ENCODE data around the gene DAB1.

The DAB1 gene

DNA sequence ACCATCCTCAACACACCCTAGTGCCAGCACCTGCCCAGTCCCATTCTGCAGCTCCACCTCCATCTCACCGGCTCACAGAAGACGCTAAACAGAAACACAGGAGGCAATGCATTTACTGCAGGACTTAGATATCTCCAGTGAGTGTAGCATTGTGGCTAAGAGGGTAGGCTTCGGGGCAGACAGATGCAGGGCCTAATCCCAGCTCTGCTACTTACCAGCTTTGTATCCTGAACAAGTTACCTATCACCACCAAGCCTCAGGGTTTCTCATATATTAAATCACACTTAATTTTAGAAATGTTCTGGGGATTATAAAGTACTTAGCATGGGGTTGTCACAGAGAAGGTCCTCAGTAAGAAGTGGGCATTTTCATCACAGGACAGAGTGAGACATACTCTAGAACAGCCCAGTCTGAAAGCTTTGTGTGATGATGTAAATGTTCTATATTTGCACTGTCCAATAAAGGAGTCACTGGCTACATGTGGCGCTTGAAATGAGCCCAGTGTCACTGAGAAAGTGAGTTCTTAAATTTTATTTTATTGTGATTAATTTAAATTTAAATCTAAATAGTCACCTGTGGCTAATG lies 308.7 kb downstream of the DAB1 start:
- Histone ChIP-seq H3K4me3 (replicated peaks; ENCODE audit: low read depth, low read length) (no peak overlapping the region), H3K27me3 (replicated peaks; ENCODE audit: control insufficient read depth, insufficient read depth, low read length) (no peaks in the 10 kb centered on the region; the same call in none of the 2 replicates), H3K36me3 (ENCODE audit: control insufficient read depth, insufficient read depth, low read length) (no peaks in the 10 kb centered on the region)
- TF ChIP-seq CTCF (IDR thresholded peaks at IDR 0.05; ENCODE audit: insufficient read depth, low read length, poor library complexity, severe bottlenecking): no peak
- DNase-seq (ENCODE audit: extremely low read depth, insufficient read length): no peak

DNA sequence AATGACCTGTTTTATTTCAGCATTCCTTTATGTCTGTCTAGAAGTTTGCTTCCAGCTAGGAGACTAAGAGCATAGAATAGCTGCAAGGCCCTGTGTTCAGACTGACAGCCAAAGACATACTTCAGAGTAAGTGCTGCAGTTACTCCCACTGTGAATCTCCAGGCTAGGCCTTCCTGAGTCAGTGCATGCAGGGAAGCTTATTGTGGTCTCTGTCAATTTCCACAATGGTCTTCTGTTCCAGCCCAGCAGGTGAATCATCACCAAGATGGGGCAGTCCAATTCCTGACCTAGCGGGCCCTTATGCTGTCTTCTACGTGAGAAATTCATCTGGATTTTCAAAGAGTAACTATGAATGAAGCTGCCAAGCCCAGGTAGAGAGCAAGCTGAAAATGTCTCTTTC lies 311.7 kb downstream of the DAB1 start:
- Histone ChIP-seq H3K27me3 (replicated peaks; ENCODE audit: control insufficient read depth, insufficient read depth, low read length) (no peaks in the 10 kb centered on the region; the same call in 1 of the 2 replicates), H3K4me3 (replicated peaks; ENCODE audit: low read depth, low read length) (no peak overlapping the region), H3K36me3 (ENCODE audit: control insufficient read depth, insufficient read depth, low read length) (no peaks in the 10 kb centered on the region)
- TF ChIP-seq CTCF (IDR thresholded peaks at IDR 0.05; ENCODE audit: insufficient read depth, low read length, poor library complexity, severe bottlenecking): no peak
- no peak for DNase-seq (ENCODE audit: extremely low read depth, insufficient read length)

- no peak for TF ChIP-seq CTCF (IDR thresholded peaks at IDR 0.05; ENCODE audit: insufficient read depth, low read length, poor library complexity, severe bottlenecking)
- no peaks in the 10 kb centered on the region; the same call in 1 of the 2 replicates for H3K27me3 ChIP-seq (replicated peaks; ENCODE audit: control insufficient read depth, insufficient read depth, low read length)
- no peaks in the 10 kb centered on the region for H3K36me3 ChIP-seq (ENCODE audit: control insufficient read depth, insufficient read depth, low read length)
- DNase-seq (ENCODE audit: extremely low read depth, insufficient read length): no peak
- no peak overlapping the region for H3K4me3 ChIP-seq (replicated peaks; ENCODE audit: low read depth, low read length)
These were observed 312.7 kb downstream of the DAB1 start for GRCh38 chr1:57111175-57111574.

DNA sequence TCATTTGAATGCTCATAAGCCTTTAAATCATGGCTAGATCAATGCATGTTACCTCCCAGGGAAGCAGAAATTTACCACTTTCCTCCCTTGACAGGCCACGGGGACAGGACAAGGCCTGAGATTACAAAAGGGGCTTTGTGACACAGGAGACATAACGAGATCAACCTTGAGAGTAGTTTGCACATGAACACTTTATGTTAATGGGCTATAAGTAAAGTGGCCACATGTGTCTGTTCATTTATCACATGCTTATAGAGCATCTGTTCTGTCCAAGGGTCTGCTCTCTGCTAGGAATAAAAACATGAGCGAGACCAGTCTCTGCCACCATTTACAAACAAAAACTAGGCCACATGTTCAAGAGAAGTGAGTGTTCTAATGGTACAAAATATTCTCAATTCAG lies 314.0 kb downstream of the DAB1 start:
- Histone ChIP-seq H3K36me3 (ENCODE audit: control insufficient read depth, insufficient read depth, low read length) (no peaks in the 10 kb centered on the region), H3K4me3 (replicated peaks; ENCODE audit: low read depth, low read length) (no peak overlapping the region), H3K27me3 (replicated peaks; ENCODE audit: control insufficient read depth, insufficient read depth, low read length) (no peaks in the 10 kb centered on the region; the same call in 1 of the 2 replicates)
- no peak for TF ChIP-seq CTCF (IDR thresholded peaks at IDR 0.05; ENCODE audit: insufficient read depth, low read length, poor library complexity, severe bottlenecking)
- DNase-seq (ENCODE audit: extremely low read depth, insufficient read length): no peak

DNA sequence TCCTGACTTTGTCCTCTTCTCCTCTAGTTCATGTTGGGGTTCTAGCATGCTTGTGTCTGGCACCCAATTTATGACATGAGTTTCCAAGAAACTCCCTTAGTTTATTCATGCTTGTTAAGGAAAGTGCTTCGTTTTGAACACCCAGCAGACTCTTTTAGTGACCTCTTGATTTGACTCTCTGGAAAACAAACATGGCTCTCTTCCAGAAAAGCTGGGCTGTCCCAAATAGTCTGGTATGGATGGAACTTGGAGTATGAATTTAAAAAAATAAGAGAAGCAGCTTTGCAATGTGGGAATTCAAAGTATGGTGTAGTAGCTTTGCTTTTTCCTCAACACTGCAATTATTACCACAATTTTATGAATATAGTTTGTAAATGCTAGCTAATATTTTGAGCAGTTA lies 314.6 kb downstream of the DAB1 start:
- DNase-seq (ENCODE audit: extremely low read depth, insufficient read length): no peak
- H3K4me3 ChIP-seq (replicated peaks; ENCODE audit: low read depth, low read length): no peak overlapping the region
- no peak for TF ChIP-seq CTCF (IDR thresholded peaks at IDR 0.05; ENCODE audit: insufficient read depth, low read length, poor library complexity, severe bottlenecking)

GRCh38 chr1:57106296-57106695 lies 317.6 kb downstream of the DAB1 start:
- no peak for TF ChIP-seq CTCF (IDR thresholded peaks at IDR 0.05; ENCODE audit: insufficient read depth, low read length, poor library complexity, severe bottlenecking)
- H3K36me3 ChIP-seq (ENCODE audit: control insufficient read depth, insufficient read depth, low read length): no peaks in the 10 kb centered on the region

More for the DNA sequence above, 314.6 kb downstream of the DAB1 start:
- Histone ChIP-seq H3K27me3 (replicated peaks; ENCODE audit: control insufficient read depth, insufficient read depth, low read length) (no peaks in the 10 kb centered on the region; the same call in 1 of the 2 replicates), H3K36me3 (ENCODE audit: control insufficient read depth, insufficient read depth, low read length) (no peaks in the 10 kb centered on the region)

More at GRCh38 chr1:57106296-57106695, 317.6 kb downstream of the DAB1 start:
- no peak overlapping the region for H3K4me3 ChIP-seq (replicated peaks; ENCODE audit: low read depth, low read length)
- H3K27me3 ChIP-seq (replicated peaks; ENCODE audit: control insufficient read depth, insufficient read depth, low read length): no peaks in the 10 kb centered on the region; the same call in 1 of the 2 replicates
- DNase-seq (ENCODE audit: extremely low read depth, insufficient read length): no peak

All from GM06990 (cell line).